GM19035 (cell line): Measurements from ENCODE around the gene PPFIBP2.
"Not testable (repeated sequence)": the region's sequence is repeated elsewhere in the genome, so short reads cannot be mapped to it uniquely, and the experiment has no call there.

Experiments used
- ATAC-seq: cut with Tn5 transposase; IDR thresholded peaks from one replicate; pipeline ENCODE4 v1.9.1; 2021; ENCODE audit not compliant: unreplicated experiment

The PPFIBP2 gene

GRCh38 chr11:7657306-7658025, 143.7 kb downstream of the PPFIBP2 start:
- ATAC-seq, result no peak

- not testable (repeated sequence) for ATAC-seq
Observed at GRCh38 chr11:7663531-7663930, 149.7 kb downstream of the PPFIBP2 start.

- ATAC-seq, result no peak
Observed at GRCh38 chr11:7664867-7665266, 151.1 kb downstream of the PPFIBP2 start.

GRCh38 chr11:7665473-7666291, 151.9 kb downstream of the PPFIBP2 start:
- peak; percentile 100 for ATAC-seq

- no peak for ATAC-seq
Observed at GRCh38 chr11:7666292-7666866, 152.6 kb downstream of the PPFIBP2 start.

GRCh38 chr11:7667460-7667859, 153.7 kb downstream of the PPFIBP2 start:
- no peak for ATAC-seq

- no peak for ATAC-seq
Observed at GRCh38 chr11:7668464-7668863, 154.7 kb downstream of the PPFIBP2 start.

- no peak for ATAC-seq
Observed at GRCh38 chr11:7668911-7669310, 155.1 kb downstream of the PPFIBP2 start.

GRCh38 chr11:7670641-7671040, 156.8 kb downstream of the PPFIBP2 start:
- ATAC-seq, result no peak

GRCh38 chr11:7671347-7672215, 157.8 kb downstream of the PPFIBP2 start:
- peak; percentile 50 for ATAC-seq

GRCh38 chr11:7672276-7672959, 158.6 kb downstream of the PPFIBP2 start:
- no peak for ATAC-seq

- ATAC-seq, result no peak
Observed at GRCh38 chr11:7672960-7673723, 159.3 kb downstream of the PPFIBP2 start, which contains the start of gene CYB5R2. Gene CYB5R2, minus strand, starts transcription at chr11:7673500. Its CDS starts 675 bp downstream, at chr11:7672825.

GRCh38 chr11:7673724-7674434, 160.1 kb downstream of the PPFIBP2 start:
- no peak for ATAC-seq

- ATAC-seq, result no peak
Observed at GRCh38 chr11:7675631-7676030, 161.8 kb downstream of the PPFIBP2 start.

GRCh38 chr11:7677071-7677470, 163.3 kb downstream of the PPFIBP2 start:
- no peak for ATAC-seq

- no peak for ATAC-seq
Observed at GRCh38 chr11:7677796-7678201, 164.0 kb downstream of the PPFIBP2 start.

- ATAC-seq, result no peak
Observed at GRCh38 chr11:7683571-7683970, 169.8 kb downstream of the PPFIBP2 start.

GRCh38 chr11:7686761-7687160, 173.0 kb downstream of the PPFIBP2 start:
- ATAC-seq, result no peak

- ATAC-seq, result no peak
Observed at GRCh38 chr11:7687386-7687785, 173.6 kb downstream of the PPFIBP2 start.
